Stimulated activated CD4-positive, alpha-beta T cell treated with anti-CD3 and anti-CD28 coated beads, Interleukin-1b, Interleukin-23, amount 100 ng/mL, for 1 hour (primary cell): Measurements from ENCODE around the gene HNRNPR.
A peak's percentile ranks its signal among the peaks of the same experiment; 100 is the strongest.

Experiments used
- DNase-seq, 2 donors: peaks; one replicate each; pipeline ENCODE4 v3.0.0-alpha.2; 2020; ENCODE audit warnings: low read depth in 2 of 2

HNRNPR gene

GRCh38 chr1:23369335-23370013 lies 25.4 kb upstream of the HNRNPR start, which contains the start of gene ZNF436:
ZNF436 (minus strand) TSS chr1:23369836; CDS start chr1:23368005, 1,831 bp downstream.
- peak in 1 of 2 donors; percentile 9 for DNase-seq

- peak; percentile 55 to 72 for DNase-seq
Measured at GRCh38 chr1:23368562-23369334, 24.7 kb upstream of the HNRNPR start.

DNA sequence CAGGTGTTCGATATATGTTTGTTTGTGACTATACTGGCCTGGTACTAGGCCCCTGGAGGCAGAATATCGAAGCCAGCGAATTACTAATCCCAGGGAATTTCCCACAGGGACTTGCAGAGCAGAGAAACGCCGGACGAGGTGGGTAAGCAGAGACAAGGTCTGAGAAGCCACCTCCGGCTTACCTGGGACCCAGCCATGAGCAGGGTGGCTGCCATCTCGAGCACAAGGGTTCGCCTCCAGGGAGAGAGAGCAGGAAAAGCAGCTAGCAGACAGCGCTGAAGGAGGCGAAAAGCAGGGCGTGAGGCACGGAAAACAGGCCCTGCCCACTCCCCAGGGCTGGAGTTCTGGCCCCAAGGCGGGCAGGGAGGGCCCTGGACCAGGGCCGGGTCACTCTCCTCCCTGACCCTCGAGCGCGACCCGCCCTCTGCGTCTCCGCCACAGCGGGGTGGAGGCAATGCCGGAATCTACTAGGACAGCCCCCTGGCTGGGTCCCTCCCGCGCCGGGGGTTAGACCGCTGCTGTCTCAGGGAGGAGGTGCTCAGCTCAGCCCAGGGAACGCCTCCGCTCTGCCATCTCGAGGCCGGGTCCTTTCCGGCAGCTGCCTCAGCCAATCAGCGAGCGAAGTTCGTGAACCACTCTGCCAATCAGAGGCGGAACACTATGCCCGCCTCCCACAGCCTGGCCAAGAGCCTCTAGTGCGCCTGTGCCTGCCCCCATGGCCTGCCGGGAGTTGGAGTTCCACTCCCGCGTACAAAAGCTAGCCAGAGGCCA lies 23.9 kb upstream of the HNRNPR start:
- DNase-seq = peak; percentile 83 to 93

DNA sequence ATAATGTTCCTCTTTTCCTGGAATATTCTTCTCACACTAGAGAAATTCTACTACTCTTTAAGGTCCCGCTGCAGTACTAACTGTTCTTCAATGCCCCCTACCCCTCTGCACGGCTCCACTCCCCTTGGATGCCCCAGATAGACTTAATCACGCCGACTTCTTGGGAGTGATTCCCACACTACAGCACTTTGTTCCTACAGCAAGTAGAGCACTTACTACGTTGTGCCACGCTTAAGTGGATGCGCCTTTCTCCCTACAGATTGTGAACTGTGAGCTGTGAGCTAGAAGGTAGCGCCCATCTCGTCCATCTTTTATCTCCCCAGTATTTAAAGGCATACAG lies 23.3 kb upstream of the HNRNPR start:
- DNase-seq = no peak

DNA sequence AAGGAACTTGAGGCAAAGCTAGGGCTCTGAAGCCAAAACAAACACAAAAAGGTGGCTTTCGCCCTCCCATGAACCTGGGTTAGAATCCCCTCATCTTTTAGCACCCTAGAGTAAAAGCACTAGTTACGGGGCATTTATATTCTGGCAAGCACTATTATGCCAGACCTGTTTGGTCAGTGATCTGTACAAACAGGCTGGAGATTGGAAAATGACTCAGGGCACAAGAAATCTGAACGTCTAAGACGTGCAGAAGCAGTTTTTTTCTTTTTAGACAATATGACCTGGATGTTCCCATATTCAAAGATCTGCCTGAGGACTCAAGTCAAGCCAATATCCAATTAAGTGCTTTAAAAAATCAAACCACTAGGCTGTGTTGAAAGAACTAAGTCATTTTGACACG lies 22.5 kb upstream of the HNRNPR start:
- DNase-seq = no peak

GRCh38 chr1:23366146-23366545 lies 22.1 kb upstream of the HNRNPR start:
- no peak for DNase-seq

- no peak for DNase-seq
Measured at GRCh38 chr1:23362218-23362713, 18.2 kb upstream of the HNRNPR start.

- no peak for DNase-seq
Measured at GRCh38 chr1:23358310-23358875, 14.3 kb upstream of the HNRNPR start.

- DNase-seq = no peak
Measured at GRCh38 chr1:23357138-23357908, 13.2 kb upstream of the HNRNPR start.

- no peak for DNase-seq
Measured at GRCh38 chr1:23356471-23357137, 12.5 kb upstream of the HNRNPR start.

DNA sequence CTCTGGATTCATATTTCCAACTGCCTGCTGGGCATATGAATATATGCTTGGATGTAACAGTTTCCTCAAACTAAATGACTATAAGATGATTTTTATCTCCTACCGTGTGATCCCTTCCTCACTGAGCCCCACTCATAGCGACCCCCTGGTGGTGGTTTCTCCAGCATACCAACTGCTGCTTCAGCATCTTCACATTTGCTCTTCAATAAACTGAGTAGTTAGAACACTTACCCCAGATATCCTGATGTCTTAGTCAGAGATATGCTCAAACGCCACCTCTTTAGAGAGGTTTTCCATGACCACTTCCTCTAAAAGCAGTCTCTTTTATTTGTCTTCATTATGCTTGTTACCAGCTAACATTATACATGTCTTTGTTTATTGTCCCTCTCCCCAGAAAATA lies 10.2 kb upstream of the HNRNPR start:
- DNase-seq = no peak

GRCh38 chr1:23352096-23352695 lies 8.1 kb upstream of the HNRNPR start:
- DNase-seq = no peak

GRCh38 chr1:23345920-23346319 lies 1.8 kb upstream of the HNRNPR start:
- DNase-seq = no peak

DNA sequence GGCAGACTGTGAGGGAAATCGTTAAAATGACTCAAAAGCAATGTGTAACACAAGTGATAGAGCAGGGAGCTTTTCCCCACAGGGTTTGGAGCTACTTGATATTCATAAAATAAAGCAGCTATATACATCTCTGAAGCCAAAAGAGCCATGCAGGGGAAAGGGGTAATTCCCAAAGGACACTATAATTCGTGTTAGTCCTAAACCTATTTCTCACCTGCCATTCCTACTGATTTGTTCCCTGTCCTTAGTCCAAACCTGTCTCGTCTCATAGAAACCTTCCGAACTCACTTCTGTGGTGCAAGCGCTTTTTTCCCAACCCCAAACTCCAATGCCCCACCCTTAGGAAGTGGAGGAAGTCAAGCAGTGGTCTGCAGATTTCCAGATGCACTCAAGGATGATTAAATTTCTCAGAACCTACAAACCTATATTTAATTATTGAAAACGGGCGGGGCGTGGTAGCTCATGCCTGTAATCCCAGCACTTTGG lies 946 bp upstream of the HNRNPR start:
- no peak for DNase-seq

DNA sequence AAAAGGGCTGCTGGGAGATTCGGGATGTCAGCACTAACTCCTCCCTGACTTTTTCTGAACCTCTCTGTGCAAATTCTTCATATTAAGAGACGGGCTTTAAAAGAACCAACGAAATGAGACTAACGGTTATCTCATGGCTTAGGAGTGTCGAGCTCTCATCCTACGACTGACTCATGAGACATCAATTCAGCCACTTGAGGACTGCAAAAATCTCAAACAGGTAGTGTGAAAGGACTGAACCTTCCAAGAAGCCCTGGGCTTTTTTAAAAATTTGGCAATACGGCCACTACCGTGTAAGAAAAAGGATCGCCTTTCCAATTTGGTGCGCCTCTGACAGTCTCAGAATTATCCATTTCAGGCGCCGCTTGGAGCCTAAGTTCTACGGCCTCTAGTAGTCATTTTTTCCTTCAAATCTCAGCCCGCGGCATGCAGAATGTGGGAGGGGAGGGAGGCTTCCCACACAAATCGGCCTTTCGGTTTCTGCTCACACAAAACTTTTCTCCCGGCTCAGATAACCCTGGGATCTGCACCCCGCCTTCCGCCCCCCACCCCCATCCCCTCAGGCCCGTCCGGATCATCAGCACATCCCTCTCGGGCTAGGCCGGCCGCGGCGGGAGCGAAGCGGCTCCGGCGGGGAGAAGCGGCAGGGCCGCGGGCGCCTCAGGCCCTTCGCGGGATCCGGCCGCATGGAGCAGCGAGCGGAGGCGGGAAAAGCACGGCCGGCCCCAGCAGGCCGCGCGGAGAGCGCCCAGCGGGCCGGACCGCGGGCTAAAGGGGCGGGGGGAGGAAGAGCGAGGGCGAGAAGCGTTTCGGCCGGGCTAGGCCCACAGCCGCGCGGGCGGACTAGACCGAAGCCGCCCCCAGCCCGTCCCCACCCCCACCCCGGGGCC lies 618 bp downstream of the HNRNPR start:
- DNase-seq = peak in 1 of 2 donors; percentile 29

DNA sequence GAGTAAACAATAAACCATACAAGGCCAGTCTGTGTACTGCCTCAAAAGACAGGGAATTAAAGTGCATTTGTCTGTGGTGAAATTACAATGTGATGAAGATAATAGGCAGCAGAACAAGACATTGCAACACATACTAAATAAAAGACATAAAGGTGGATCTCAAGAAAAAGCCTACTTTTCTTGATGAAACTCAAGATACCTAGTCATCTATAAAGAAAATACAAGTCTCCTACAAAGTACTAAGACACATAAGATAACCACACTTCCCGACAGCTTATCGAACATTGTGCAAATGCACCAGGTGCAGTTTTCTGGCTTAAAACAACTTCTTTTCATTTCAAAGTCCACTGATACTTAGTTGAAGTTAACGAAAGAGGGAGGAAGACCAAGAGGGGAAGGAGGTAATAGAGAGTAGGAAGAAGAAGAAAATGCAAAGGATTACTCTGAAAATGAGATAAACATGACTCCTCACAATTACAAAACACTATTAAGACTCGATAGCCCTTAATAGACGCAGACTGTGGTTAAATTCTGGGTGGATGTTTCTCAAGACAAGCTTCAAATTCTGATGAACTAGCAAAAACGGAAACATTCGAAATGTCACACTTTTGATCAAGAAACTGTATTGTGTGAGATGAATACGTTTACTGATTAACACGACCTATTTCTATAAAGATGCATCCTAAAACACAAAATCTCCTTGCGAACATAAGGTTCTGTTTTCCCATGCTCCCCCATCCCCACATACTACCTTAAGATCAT lies 2.0 kb downstream of the HNRNPR start:
- no peak for DNase-seq

GRCh38 chr1:23339632-23340031 lies 4.5 kb downstream of the HNRNPR start:
- DNase-seq = no peak

DNA sequence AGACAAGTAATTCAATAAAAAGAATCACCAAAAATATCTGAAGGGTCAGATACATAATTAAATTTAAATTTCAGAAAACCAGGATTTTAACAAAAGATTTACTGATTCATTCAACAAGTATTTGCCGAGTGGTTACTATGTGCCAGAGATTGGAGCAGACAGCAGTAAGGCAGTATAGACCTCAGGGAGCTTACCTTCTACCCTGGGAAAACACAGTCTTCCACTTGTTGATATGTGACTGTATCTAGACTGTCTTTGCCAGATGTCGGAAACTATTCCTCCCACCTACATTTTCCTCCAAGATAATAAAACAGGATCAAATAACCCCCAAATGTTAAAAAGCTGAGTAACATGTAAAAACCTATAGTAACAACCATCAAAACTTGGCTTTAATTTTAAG lies 6.2 kb downstream of the HNRNPR start:
- no peak for DNase-seq
